Measurements from ENCODE around the gene CMTM7.

Gene CMTM7

GRCh38 chr3:32493437-32494414 is 102.1 kb downstream of the CMTM7 start:
- no peak for DNase-seq

GRCh38 chr3:32495085-32495484 is 103.4 kb downstream of the CMTM7 start:
- no peak for DNase-seq

- DNase-seq: no peak
These were observed 104.0 kb downstream of the CMTM7 start for GRCh38 chr3:32495609-32496008.

- no peak for DNase-seq
These were observed 106.6 kb downstream of the CMTM7 start for GRCh38 chr3:32498252-32498651.

GRCh38 chr3:32498992-32499391 is 107.3 kb downstream of the CMTM7 start:
- DNase-seq: no peak

GRCh38 chr3:32499585-32499984 is 107.9 kb downstream of the CMTM7 start:
- no peak for DNase-seq

GRCh38 chr3:32500231-32500630 is 108.6 kb downstream of the CMTM7 start:
- no peak for DNase-seq

- no peak for DNase-seq
These were observed 109.5 kb downstream of the CMTM7 start for GRCh38 chr3:32500880-32501782.

- DNase-seq: no peak
These were observed 110.1 kb downstream of the CMTM7 start for GRCh38 chr3:32501783-32502117.

- DNase-seq: peak; percentile 41
These were observed 110.7 kb downstream of the CMTM7 start, which contains the start of gene CMTM6 for GRCh38 chr3:32502118-32502945. Gene CMTM6 (minus strand): TSS chr3:32502852. CDS start chr3:32502745, 107 bp downstream.

GRCh38 chr3:32502946-32503286 is 111.3 kb downstream of the CMTM7 start:
- no peak for DNase-seq
